OCI-M2 (cell line): ENCODE results near the gene TXK.

Experiments
- DNase-seq: peaks from one replicate; lab custom pipeline; 2025; ENCODE audit not compliant: unreplicated experiment; lab: John Stamatoyannopoulos, UW

The TXK gene

DNA sequence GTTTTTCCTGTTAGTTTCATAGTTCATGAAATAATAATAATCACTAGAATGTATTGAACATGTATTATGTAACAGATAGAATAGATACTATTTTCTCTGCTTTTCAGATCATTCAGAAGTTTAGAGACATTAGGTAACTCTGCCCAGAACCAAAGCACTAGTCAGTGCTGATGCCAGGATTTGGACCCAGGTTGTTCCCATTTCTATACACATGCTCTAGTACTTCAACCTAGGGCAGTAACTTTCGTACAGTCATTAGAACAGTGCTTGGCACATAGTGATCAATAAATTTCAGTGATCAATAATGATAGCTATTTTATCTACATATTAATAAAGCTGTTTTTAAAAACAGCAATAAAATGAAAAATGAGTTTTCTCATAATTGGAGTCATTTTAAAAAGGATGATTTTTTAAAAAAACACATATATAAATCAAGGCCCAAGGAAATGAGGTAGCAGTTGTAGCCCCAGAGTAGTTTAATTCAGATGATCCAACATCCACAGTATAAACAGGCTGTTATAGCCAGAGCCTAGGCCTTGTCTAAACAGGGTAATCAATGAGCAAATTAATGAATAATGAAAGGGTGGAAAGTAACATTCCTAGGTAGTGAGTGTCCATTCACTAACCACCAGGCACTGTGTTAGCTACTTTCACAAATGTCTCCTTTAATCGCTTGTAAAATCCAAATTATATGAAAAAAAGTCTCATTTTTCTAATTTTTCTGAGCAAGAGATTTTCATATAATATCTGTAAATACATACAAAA lies 25.6 kb downstream of the TXK start:
- DNase-seq, result no peak

DNA sequence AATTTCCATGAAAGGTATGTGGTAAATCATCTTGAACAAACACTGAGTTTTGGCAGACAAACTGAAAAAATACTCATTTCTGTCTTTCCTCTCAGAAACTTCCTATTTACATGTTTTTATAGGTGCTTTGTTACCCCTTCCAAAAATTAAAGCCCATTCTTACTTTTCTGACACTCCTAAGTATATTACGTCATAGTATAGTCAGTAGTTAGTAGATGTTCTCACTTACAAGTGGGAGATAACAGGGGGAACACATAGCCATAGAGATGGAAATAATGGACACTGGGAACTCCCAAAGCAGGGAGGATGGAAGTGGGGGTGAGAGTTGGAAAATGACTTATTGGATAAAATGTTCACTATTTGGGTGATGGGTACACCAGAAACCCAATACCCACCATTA lies 28.8 kb downstream of the TXK start:
- DNase-seq, result no peak

DNA sequence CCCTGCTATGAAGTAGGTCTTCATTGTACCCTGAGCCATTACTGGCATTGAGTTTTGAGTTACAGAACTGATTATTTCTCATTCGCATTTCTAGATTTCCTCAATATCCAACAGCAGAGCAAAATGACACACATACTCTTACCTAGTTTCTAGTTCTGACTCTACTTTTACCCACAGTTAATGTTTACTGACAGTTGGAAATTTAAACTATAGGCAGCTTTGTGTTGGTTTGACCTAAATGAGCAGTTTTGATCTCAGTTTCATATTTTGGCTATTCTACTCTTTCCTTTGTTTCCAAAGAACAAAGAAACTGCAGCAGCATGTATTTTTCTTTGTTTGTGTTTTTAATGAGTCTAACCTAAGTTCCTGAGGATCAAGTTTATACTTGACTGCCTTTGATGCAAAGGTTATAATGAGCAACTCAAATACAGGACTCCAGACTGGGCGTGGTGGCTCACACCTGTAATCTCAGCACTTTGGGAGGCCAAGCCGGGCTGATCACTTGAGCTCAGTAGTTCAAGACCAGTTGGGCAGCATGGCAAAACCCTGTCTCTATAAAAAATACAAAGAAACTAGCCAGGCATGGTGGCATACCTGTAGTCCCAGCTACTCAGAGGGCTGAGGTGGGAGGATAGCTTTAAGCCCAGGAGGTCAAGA lies 30.4 kb downstream of the TXK start:
- DNase-seq, result no peak

DNA sequence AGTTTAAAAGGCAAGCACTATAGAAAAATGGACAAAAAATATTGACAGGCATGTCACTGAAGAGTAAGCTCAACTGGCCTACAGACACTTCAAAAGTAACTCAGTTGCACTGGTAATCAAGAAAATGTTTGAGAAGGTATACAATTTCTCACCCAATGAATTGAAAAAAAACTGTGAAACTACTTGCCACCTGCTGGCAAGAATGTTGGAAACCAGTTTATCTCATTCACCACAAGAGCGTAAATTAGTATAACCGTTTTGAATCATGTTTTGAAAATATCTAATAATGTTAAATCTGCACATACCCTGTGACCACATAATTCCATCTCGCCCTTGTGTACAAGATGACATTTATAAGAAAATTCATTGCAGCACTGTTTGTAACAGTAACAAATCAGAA lies 31.7 kb downstream of the TXK start:
- DNase-seq, result no peak

DNA sequence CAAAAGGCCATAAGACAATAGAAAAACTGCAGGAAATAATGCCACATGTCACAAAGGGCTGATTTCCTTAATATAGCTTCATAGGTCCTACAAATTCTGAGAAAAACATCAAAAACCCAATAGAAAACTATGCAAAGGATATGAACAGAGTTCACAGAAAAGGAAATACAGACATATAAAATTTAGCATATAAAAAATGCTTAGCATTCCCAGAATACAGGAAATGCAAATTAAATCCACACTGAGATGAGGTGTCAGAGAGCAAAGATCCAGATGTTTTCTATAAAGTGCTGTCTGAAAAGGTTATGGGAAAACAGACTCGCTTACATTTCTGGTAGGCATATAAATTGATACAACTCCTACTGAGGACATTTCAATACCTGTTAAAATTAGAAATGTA lies 33.8 kb downstream of the TXK start:
- DNase-seq, result no peak

DNA sequence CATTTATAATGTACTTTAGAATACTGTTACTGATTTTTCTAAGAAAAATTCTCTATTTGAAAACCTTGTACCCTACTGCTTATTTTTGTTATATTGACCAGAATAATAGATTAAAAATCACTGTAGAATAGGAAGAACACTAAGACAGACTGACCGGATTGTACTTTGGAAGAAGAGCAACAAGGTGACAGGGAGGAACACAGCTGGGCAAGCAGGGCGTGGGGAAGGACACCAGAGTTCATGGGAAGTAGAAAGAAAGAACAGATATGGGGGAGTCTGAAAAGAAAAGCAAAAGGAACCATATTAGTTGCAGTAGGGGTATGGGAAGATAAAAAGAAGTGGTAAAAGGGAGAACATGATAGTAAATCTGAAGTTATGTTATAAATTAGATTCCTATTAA lies 38.6 kb downstream of the TXK start:
- DNase-seq, result no peak

DNA sequence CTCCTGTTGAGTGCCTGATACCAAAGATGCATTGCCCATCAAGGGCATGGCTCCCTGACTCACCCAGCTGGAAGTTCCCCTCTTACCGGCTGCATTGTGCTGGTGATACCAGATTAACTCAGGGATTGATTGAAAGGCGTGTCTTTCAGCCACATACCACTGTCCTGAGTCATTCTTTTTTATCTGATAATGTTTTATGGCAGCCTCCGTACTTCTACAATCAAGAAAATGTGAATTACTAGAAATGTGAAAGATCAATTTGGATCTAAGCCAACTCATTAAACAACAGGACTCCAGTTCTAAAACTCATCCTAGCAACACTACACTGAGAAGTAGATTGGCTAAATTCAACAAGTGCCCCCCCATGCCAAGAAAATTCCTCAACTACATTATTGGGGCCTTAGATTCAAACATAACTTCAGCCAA lies 40.0 kb downstream of the TXK start:
- no peak for DNase-seq

DNA sequence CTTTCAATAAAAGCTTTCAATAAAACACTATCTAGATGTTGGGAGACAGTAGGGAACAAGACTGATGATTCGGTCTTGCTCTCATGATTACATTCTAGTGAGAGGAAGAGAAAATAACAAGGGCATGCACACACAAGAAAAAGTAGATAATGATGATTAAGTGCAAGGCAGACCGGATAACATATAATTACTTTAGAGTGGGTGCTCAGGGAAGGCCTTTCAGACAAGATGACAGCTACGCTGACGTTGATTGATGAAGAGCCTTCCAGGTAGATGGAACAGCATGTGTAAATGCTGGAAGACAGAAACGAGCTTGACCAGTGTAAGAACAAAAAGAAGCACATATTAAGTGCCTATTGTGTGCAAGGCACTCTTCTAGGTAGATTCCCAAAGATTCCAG lies 43.4 kb downstream of the TXK start:
- no peak for DNase-seq

DNA sequence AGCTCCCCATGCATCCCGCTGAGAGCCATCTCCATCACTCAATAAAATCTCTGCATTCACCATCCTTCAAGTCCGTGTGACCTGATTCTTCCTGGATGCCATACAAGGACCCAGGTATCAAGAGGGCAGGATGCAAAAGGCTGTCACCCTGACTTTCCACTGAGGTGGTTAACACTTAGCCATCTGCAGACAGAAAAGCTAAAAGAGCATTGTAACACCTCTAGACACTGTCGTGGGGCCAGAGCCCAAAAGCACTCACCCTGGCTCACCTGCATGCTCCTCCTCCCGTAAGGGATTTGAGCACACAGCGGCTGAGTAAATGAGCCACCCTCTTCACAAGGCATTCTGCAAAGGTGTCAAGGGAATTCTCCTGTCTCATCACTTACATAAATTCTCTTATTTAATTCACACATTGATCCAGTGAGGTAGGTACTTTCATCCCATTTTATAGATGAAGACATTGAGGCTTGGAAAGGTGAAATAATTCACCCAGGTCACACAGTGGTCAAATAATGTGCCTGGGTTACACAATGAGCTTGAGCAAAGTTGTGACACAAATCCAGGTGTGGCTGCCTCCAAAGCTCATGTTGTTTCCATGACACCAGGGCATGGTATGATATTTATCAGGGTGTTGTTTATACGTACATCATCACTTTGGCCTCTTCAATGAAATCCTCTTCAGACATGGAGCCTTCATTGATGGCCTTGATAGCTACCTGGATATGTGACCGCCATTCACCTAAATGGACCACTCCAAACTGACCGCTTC lies 48.0 kb downstream of the TXK start:
- no peak for DNase-seq

DNA sequence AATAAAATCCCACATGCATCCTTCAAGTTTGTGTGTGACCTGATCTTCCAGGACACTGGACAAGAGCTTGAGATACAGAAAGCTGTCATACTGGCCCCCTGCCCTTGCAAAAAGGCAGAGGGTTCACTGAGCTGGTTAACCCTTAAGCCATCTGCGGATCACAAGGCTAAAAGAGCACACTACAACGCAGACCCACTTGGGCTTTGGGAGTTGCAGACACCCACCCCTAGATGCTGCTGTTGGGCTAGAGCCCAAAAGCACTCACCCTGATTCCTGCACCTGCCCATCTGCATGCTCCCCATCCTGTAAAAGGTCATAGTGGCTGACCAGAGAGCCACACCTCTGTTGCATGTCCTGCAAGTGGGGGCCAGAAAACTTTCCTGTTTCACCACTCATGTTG lies 51.1 kb downstream of the TXK start:
- no peak for DNase-seq

DNA sequence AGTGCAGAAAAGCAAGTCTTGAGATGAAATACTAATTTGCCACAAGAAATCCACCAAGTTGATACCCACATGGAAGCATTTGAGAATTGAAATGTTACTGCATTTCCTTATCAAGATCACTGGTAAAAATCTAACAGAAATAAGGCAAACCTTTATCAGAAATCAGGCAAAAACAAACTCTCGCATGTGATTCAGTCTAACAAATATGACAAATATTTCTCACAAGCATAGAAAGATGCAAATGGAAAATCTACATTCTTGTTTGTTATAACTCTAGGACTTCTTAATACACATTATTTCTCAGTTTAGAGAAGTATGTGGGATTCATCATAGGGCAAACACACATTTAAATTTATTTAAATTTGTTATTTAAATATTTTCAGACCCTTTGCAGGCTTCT lies 52.9 kb downstream of the TXK start:
- DNase-seq, result no peak

DNA sequence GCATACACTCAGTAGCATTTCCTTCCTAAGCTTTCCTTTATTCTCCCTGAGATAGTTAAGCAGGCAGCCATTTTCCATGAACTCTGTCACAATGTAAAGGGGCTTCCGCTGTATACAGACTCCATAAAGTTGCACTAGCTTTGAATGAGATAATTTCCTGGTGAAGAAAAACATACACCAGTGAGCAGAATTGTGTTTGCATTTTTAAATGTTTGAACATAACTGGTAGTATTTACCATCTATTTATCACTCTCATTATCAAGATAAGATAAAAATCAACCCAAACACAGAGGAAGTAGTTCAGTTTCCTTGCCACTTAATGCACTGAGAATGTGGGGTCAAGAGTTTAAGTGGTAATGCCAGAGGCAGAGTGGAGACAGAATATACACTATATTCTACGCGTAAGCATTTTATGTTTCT lies 54.1 kb downstream of the TXK start:
- DNase-seq, result no peak

DNA sequence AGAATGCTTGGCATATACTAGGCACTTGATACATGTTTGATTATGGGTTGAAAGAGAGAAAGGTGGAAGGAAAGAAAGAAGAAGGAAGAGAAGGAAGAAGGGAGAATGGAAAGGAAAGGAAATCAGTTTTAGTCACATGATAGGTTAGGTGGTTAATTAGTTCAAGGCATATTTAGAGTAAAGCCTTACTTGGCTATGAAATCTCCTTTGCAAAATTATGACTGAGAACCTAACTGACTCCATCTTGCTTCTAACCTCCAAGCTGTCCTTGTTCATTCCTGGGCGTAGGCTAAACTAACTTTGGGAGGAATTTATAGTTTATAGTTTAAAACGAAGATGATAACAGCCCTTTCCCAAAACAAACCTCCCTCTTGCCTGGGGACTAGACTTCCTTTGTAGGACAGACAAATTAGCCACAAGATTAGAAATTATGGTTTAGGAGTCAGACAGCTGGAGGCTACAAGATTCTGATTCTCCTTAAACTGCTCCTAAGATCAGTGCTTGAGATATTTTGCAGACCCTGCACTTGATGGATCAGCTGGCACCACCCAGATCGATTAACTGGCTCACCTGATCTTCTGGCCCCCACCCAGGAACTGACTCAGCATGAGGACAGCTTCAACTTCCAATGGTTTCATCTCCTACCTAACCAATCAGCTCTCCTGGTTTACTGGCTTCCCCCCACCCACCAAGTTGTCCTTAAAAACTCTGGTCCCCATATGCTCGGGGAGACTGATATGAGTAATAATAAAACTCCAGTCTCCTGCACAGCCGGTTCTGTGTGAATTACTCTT lies 55.0 kb downstream of the TXK start:
- no peak for DNase-seq

DNA sequence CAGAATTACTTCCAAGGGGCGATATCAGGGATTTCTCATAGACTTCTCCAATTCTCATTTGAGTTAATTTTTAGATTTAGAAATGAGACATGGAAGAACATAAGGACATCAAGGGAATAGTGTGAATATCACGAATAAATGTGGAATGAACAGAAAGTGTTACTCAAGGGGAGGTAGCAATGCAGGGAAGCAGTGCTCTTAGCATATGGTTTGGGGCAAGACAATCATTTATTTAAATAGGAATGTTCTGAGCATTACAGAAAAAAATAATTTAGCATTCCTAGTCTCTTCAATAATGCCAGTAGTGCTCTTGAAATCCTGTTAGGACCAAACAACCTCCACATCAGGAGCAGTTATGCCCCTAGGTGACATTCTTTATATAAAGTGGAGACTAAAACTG lies 55.6 kb downstream of the TXK start:
- no peak for DNase-seq

DNA sequence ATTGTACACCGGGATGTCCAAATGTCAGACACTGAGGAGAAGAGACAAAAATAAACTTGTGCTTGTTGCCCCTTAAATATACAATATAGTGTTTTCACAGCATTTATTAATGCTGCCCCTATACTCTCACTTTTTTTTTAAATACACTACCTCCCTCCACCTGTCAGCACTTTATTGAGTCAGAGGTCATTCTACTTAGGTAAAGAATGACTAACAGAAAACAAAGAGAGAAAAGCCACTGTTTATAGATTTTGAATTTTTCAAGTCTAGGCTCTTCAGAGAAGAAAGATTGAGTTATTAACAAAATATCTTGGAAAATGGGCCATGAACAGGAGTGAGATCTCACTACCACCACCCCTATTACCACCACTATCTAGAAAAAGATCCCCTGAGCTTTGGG lies 59.4 kb downstream of the TXK start:
- DNase-seq, result no peak

DNA sequence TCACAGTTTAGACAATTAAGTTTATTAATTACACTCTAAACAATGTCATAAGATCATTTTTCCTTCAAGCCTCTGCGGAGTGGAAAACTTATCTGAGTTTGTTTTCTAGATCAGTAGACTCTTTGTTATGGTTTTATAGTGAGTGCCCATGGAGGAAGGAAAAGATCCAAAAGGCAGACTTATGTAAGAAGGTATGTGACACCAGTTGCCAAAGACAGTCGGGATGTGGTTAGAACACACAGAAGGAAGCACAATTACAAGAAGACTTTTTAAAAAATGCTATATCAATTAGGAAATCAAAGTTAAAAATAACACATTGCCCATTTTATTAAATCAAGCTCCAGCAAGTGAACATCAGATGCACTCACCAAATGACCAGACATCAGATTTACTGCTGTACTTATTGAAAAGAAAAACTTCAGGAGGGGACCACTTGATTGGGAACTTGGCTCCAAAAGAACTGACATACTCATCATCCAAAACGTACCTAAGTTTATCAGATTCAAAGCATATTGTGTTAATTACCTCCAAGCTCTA lies 60.4 kb downstream of the TXK start:
- no peak for DNase-seq

DNA sequence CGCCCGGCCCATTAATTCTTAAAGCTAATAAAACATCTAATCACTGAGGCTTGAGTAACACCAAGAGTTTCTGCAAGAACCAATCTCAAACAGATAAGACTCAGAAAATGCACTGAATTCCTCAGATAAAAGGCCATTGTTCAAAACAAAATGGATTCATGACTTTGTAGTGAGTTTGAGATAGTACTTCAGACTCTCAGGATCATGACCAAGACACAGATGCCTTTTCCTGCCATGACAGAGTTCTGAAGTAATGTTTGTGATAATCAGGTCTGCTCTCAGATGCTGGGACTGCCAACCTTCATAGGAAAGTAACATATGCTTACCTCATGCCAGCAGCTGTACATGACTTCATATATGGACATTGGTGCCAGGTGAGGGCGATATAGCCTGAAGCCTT lies 62.9 kb downstream of the TXK start:
- DNase-seq, result no peak

DNA sequence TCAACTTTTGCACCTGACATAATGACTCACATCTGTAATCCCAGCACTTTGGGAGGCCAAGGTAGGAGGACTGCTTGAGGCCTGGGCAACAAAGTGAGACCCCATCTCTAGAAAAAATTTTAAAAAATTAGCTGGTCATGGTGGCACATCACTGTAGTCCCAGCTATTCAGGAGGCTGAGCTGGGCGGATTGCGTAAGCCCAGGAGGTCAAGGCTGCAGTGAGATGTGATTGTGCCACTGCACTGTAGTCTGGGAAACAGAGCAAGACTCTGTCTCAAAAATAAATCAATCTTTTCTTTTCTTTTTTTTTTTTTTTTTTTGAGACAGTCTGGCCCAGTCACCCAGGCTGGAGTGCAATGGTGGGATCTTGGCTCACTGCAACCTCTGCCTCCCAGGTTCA lies 65.0 kb downstream of the TXK start:
- DNase-seq, result no peak

DNA sequence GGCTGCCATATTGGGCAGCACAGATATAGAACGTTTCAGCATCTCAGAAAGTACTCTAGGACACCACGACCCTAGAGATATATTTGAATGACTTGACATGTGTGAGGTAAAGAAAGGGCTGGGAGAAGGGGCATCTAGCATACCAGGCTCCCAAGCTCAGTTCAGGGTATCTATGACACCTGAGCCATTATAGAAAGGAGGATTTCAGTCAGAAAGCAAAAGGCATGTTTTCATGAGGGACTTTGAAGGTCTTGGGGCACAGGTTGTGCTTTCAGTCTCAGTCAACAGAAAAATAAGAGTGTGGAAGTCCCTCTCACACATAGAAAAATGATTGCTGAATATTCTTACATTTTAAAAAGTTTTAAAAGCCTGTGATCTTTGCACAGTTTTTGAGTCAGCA lies 65.9 kb downstream of the TXK start:
- no peak for DNase-seq

DNA sequence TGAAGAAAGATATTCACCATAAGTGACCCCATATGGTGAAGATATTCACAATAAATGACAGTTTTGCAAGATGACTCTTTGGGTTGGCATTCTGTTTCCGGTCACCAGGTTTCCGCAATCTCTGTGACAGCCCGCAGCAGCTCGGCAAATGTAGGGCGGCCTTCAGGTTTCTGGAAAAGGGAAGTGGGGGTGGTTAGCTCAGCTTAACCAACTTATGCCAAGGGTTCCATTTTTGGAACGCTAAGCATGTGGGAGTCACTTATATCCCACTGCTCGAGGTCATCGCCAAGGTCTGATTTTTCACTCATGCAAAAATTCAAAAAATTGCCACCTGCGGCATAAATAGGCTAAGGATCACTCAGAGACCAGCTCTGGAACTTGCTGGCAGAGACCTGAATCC lies 66.5 kb downstream of the TXK start:
- DNase-seq, result no peak

DNA sequence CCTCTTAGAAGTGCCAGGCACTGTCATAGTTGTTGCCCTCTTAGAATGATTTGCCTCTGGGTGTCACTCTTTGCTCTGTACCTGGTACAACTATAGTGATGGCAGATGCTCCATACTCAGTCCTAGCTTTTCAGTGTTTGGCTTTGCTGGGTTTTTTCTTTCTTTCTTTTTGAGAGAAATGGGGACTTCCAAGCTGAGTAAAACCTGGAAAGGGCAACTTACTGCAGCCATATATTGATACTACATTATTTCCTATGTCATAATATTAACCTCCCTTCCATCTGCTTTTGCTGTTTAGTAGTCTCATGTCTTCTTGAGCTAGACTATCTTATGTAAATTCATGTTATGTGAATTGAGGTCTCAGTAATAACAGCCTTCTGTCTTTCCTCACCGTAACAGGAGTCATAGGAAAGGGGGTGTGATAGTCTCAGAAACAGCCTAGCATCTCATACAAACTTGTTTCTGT lies 68.4 kb downstream of the TXK start:
- DNase-seq, result no peak
